ENCODE data around the gene ZNF638. TPM values are rescaled to one million over a fixed set of nuclear protein-coding genes. Genes with fewer than 3 reads are reported as not detected.
A peak's percentile ranks its signal among the peaks of the same experiment; 100 is the strongest.

Gene ZNF638
- total and polyA plus RNA-seq, 2 donors (not counting 3 experiments of a cell fraction or from before 2014, with no cell fraction given), result 36.4 to 111 TPM

DNA sequence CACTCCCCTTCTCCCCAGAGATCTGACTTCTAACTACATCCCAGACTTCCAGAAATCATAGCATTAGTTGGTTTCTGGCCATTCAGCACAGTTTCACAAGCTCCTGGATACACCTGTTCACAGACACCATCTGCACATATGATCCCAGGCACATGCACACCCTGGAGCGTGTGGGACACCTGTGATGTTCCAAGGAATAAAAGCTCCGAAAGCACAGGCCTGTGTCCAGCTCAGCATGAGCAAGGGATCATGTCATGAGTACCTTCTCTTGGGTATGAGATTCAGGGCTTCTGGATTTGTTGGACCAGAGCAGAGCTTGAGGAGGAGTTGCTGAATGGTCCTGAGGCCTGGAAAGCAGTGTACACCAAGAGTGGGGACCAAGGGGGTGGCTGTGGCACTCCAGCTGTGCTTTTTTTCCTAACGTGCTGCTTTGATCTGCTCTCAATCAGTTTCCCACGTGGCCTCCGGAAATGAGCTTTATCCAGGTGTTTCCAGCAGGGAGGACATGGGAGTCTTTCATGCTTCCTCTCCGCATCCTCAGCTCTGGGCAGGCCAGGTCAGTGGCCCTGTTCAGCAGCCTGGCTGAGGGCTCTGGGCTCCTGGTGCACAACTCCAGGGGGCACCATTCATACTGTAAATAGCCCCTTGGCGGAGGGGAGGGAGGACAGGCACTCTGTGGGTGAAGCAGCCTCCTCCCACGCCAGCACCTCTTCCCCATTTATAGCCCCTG lies 123.6 kb downstream of the ZNF638 start:
- H3K36me3 ChIP-seq (ENCODE audit: control insufficient read depth in 2 of 2, extremely low read depth in 1 of 2, insufficient read depth in 2 of 2, low read length in 2 of 2), result no peaks in the 10 kb centered on the region
- dilution Hi-C loops (cut with MboI; ENCODE audit: extremely low pct_ligation_motif_present, low sequenced_read_pairs) (no loop called here), intact Hi-C loops (cut with micrococcal nuclease) (loop anchor here (5.0 to 10.0 kb wide), 3 partner anchors 123 to 158 kb away; partner anchors contain the start of gene ZNF638)
- no TSS peak for BruUV-seq (replicated peaks)
- no peaks in the 10 kb centered on the region for H3K27me3 ChIP-seq (ENCODE audit: control insufficient read depth in 2 of 2, insufficient read depth in 2 of 2, low read length in 2 of 2)
- H3K27ac ChIP-seq (ENCODE audit: insufficient read depth, low read depth, low read length), result peak overlapping the region; percentile 40
- FAIRE-seq, result no peak
- H3K4me3 ChIP-seq (replicated peaks in 1 of 3; ENCODE audit: insufficient read depth in 1 of 3, low read depth in 1 of 3, low read length in 3 of 3), result no peak overlapping the region
- no peaks in the 10 kb centered on the region for H3K79me2 ChIP-seq (ENCODE audit: control insufficient read depth, insufficient read depth, low read length)
- H2AFZ ChIP-seq (ENCODE audit: low read depth, low read length), result no peak overlapping the region
- peaks cover 71% of the 10 kb centered on the region for H3K4me1 ChIP-seq (ENCODE audit: control insufficient read depth, extremely low read depth, insufficient read depth, low read length)
- no peaks in the 10 kb centered on the region for H4K20me1 ChIP-seq (replicated peaks; ENCODE audit: control insufficient read depth, extremely low read depth, insufficient read depth, low read length)
- no peaks in the 10 kb centered on the region for H3K9me1 ChIP-seq (replicated peaks; ENCODE audit: control insufficient read depth, extremely low read depth, insufficient read depth, low read length)
- no peaks in the 10 kb centered on the region for H3K9me3 ChIP-seq (replicated peaks; ENCODE audit: control insufficient read depth, insufficient read depth, low read length)
- POLR2A ChIA-PET, result interaction anchor here (0.9 to 1.1 kb wide), 2 partner anchors 12 to 55 kb away, joined by 4 to 6 read pairs; no protein-coding TSS in a partner anchor
- DNase-seq (ENCODE audit: low read depth, low spot score), result peak; percentile 42
- H3K9ac ChIP-seq (replicated peaks; ENCODE audit: extremely low read depth, insufficient read depth, low read length), result no peak overlapping the region
- peak overlapping the region; percentile 12 for H3K4me2 ChIP-seq (ENCODE audit: insufficient read depth, low read length)
- TF ChIP-seq, protein P1, sequence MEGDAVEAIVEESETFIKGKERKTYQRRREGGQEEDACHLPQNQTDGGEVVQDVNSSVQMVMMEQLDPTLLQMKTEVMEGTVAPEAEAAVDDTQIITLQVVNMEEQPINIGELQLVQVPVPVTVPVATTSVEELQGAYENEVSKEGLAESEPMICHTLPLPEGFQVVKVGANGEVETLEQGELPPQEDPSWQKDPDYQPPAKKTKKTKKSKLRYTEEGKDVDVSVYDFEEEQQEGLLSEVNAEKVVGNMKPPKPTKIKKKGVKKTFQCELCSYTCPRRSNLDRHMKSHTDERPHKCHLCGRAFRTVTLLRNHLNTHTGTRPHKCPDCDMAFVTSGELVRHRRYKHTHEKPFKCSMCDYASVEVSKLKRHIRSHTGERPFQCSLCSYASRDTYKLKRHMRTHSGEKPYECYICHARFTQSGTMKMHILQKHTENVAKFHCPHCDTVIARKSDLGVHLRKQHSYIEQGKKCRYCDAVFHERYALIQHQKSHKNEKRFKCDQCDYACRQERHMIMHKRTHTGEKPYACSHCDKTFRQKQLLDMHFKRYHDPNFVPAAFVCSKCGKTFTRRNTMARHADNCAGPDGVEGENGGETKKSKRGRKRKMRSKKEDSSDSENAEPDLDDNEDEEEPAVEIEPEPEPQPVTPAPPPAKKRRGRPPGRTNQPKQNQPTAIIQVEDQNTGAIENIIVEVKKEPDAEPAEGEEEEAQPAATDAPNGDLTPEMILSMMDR (IDR thresholded peaks at IDR 0.05; ENCODE audit: extremely low read depth in 1 of 2, insufficient read depth in 1 of 2, low read depth in 1 of 2, low read length in 2 of 2), result peak; percentile 9 to 20
- TF ChIP-seq GATA2 (IDR thresholded peaks at IDR 0.05; ENCODE audit: insufficient read depth, insufficient read length, low read depth, low read length), result no peak
- CTCF ChIA-PET, result interaction anchor here (1.0 to 19.5 kb wide), 12 partner anchors 9 to 156 kb away, joined by 3 to 670 read pairs (median 4); partner anchors contain the start of gene ZNF638

All from endothelial cell of umbilical vein (primary cell).